Right hindlimb (tissue), 1 donor: ENCODE data around the gene RAB30.

ENCODE experiments used
- DNase-seq: peaks from one replicate; pipeline ENCODE4 v3.0.0-alpha.2; 2018

Gene RAB30

DNA sequence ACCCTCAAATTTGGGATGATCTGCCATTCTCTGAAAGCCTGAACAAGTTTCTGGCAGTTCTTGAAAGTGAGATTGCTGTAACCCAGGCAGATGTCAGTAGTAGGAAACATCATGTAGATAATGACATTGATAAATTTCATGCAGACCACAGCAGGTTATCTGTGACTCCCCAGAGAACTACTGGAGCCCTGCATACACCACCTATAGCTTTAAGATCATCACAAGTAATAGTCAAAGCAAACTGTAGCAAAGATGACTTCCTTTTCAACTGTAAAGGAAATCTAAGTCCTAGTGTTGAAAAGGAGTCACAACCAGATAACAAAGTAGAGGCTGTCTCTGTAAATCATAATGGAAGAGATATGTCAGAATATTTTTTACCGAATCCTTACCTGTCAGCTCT lies 139.1 kb downstream of the RAB30 start:
- DNase-seq, result no peak

DNA sequence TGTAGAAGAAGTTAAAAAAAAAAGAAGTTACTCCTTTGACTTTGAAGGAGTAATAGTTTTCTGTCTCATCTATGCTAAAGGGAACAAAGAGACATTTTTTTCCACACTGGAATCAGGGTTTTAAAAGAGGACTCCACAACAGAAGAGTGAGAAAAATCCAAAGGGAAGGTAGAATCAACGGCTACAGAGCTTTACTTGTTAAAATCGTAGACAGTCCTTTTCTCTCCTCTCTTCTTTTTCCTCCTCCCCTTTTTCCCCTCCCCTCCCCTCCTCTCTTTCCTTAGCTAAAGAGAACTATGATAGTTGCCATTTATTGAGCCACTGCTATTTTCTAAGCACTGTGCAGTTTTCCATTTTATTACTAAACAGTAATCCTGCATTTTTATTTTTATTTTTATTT lies 141.0 kb downstream of the RAB30 start:
- no peak for DNase-seq

DNA sequence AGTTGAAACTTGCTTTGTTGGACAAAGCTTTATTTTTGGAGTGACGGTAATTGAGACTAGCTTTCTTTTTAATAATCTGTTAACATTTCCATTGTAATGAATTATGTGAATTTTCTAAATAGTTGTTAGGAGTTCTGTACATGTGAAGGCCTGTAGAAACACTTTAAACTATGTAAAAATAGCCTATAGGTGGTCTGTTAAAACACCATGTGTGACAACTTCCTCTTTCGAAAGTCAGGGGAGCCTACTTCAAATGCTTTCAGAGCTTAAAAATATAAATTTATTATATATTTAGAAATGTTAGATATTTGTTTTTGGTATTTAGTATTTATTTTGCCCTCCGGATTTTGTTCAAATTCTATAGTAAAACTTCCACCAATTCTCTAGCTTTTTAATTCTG lies 141.5 kb downstream of the RAB30 start:
- no peak for DNase-seq

DNA sequence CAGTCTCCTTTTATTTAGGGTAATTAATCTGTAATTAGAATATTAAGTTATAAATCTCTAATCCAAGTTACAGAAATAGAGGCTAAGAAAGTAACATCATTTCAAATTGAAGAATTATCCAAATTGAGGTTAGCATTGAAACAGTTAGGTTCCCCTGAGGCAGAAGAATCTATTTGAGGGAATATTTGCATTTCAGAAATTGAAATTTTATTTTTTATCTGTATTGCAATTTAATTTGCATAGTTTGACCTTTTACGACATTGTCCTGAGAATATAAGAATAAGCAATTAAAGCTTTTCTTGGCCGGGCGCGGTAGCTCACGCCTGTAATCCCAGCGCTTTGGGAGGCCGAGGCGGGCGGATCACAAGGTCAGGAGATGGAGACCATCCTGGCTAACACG lies 142.6 kb downstream of the RAB30 start:
- no peak for DNase-seq

DNA sequence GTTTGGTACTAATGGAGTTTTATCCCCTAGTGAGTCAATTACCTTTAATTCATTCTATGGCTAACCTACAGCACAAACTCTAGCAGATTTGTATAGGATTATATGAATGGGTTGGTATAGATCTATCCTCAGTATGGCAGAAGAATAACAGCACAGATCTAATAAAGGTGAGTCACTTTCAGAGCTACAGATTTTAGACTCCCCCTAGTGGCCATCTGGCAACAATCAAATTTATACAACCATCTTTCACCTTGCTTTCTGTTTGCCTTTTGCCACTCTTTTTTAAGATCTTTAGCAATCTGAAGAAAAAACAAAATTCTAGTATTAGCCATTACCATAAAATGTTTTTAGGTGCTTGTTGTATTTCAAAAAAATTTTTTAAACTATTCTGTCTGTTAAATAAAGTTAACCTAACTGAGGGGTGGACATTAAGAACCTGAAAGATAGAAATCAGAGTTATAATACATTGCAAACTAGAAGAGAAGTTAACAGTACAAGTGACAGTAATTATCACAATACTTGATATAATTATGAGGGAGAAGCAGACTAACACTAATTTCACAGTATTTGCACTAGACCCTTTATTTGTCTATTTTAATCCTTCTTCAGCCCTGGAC lies 144.3 kb downstream of the RAB30 start:
- DNase-seq, result no peak

DNA sequence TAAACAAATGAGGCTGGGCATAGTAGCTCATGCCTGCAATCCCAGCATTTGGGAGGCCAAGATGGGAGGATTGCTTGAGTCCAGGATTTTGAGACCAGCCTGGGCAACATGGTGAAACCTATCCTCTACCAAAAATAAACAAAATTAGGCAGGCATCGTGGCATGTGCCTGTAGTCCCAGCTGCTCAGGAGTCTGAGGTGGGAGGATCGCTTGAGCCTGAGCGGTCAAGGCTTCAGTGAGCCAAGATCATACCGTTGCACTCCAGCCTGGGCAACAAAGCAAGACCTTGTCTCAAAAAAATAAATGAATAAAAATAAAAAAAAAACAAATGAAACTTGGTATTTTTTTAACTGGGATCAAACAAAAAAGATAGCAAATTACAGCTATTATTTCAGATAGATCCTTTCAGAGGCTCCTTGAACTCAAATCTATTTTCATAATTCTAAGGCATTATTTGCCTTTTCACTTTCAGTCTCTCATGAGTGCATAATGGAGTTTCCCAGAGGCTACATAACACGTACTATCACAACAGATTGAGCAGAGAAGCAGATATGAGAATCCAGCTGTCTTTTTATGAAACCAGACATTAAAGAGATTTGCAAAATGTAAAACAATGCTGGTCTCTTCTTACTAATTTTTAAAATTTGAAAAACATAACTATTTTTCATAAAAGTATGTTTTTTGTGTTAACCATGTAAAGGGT lies 147.0 kb downstream of the RAB30 start:
- no peak for DNase-seq
